GM19395 (cell line): ENCODE results near the gene DUSP1.
"Not testable (repeated sequence)": the region's sequence is repeated elsewhere in the genome, so short reads cannot be mapped to it uniquely, and the experiment has no call there.

Experiments used
- ATAC-seq: cut with Tn5 transposase; IDR thresholded peaks from one replicate; pipeline ENCODE4 v1.9.1; 2021; ENCODE audit warnings: mild to moderate bottlenecking, moderate library complexity; ENCODE audit not compliant: unreplicated experiment

DUSP1 gene, protein sequence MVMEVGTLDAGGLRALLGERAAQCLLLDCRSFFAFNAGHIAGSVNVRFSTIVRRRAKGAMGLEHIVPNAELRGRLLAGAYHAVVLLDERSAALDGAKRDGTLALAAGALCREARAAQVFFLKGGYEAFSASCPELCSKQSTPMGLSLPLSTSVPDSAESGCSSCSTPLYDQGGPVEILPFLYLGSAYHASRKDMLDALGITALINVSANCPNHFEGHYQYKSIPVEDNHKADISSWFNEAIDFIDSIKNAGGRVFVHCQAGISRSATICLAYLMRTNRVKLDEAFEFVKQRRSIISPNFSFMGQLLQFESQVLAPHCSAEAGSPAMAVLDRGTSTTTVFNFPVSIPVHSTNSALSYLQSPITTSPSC

DNA sequence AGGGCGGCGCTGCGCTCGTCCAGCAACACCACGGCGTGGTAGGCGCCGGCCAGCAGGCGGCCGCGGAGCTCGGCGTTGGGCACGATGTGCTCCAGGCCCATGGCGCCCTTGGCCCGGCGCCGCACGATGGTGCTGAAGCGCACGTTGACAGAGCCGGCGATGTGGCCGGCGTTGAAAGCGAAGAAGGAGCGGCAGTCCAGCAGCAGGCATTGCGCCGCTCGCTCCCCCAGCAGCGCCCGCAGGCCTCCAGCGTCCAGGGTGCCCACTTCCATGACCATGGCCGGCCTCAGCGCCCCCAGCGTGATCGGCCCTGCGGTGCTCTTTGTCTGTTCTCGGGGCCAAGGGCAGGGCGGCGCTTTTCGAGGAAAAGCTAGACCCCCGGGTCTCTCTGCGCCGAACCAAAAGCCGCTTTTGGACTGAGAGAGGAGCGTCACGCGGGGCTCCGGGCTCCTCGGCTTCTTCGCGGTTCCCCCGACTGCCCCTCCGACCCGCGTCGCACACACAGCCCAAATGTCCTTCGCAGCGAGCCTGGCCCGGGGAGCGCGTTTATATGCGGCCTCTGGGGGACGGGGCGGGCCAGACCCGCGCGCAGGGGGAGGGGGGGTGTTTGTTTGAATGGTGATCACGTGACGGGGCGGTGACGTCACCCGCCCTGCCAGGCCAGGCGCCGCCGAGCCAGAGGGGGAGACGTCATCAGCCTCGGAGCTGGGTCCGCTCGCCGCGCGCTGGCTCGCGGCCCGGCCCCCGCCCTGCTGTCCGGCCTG lies at the start of gene DUSP1:
Gene DUSP1 (minus strand): TSS at position 521 of the 764 bp plus-strand sequence. CDS start 243 bp downstream, at position 278.
- peak; percentile 61 for ATAC-seq

DNA sequence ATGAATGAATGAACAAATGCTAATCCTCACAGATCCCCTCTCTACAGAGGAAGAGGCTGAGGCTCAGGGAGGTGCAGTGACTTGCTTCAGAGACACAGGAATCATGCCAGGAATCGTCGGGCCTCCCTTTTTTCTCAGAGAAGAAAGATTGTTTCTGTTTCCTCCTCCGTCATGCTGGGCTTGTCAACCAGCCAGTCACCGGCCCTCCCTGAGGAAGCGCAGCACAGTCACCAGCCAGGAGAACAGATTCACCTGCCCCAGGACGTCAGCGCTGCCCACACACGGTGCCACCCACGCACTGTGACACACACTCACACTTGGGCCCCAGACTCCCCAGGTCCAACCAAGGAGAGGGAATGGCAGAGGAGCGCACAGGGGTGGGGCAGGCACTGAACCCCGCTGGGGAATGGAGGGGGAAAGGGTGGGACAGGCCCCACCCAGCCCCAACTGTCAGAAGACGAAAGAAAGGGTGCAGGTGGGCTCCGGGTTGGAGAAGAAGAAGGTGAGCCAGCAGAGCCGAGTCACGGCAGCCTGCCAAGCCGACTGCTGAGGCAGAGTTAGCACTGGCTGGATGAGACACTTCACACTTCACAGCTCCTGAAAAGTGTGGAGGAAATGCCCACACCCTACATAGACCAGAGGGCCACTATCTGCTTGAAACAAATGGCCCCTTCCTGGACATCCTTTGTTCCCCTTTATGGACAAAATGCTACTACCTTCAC lies 49.2 kb upstream of the DUSP1 start:
- no peak for ATAC-seq

DNA sequence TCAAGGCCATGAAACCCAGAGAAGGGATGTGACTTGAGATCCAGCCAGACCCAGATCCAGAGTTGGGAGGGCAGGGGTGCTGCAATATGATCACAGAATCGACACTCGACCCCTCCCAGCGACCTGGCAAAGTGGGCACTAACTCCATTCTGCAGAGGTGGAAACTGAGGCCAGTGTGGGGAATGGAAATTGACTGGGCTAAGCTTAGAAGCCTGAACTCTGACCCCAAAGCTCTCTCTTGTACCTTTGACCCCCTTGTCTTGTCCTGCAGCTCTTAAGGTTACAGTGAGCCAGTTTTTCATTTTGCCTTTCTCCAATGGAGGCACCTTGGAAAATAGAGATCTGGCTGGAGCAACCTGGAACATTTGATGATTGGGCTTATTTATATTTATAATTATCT lies 48.6 kb upstream of the DUSP1 start:
- no peak for ATAC-seq

DNA sequence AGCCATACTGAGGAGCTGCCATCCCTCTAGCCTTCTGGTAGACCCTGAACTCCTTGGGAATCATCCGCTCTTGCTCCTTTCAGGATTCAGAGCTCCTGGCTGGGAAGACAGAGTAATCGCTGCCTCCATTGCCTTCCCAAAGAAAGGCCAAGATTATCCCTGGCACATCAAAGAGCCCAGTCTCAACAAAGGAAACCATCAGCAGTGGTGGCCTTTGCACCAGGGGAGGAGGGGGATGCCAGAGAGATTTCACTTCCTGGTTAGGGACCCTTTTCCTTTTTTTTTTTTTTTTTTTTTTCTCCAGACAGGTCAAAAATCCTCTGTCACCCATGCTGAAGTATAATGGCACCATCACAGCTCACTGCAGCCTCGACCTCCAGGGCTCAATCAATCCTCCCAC lies 47.1 kb upstream of the DUSP1 start:
- ATAC-seq = no peak

DNA sequence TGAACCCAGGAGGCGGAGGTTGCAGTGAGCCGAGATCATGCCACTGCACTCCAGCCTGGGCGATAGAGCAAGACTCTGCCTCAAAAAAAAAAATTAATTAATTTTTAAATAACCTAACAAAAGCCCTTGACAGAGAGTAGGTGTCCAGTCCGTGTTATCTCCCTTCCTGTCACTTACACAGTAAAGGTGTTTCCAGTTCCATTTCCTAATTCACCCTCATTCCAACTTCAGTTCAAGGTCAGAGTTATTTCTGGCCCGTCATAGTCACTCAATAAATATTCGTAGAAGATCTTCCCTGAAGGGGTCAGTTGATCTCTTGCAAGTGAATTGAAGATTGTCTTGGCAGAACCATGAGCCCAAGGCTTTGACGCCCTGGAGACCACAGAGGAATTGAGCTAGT lies 46.7 kb upstream of the DUSP1 start:
- ATAC-seq = no peak

DNA sequence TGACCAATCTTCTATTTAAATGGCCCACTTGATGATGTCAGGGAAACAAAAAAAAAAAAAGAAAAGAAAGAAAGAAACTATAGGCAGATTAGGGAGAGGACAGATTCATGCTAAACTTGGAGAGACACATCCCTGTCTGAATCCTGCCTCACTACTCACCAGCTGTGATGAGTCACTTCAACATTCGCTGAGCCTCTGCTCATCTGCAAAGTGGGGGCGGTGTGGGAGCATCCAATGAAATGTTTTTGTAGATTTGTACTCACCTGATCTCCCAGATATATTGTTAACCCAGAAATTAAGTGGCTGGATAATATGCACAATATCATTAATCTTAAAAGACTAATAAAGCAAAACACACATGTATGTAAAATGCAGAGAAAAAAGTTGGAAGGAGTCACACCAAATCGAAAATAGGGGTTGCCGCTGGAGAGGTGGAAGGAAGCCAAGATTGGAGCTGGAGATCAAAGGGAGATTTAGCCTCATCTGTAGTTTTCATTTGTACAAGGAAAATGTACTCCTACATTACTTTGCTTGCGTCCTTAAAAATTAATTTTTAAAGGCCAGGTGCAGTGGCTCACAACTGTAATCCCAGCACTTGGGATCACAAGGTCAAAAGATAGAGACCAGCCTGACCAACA lies 46.0 kb upstream of the DUSP1 start:
- ATAC-seq = no peak

DNA sequence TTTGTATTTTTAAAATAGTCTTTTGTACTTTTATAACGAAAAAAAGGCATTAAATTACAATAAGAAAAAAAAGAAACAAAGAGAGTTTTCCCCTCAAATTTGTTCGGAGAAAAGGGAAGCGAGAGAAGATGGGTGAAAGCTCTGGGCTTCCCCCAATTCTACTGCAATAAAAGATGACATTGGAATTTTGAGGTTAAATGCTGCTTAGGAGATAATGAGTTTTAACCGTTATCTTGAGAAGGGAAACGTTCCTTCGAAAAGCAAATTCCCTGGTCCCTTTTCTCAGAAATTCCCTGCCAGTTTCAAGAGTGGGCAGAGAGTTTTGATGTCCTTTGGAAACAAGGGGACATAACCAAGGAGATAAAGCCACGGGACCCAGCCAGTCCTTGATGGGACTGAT lies 44.6 kb upstream of the DUSP1 start:
- no peak for ATAC-seq

DNA sequence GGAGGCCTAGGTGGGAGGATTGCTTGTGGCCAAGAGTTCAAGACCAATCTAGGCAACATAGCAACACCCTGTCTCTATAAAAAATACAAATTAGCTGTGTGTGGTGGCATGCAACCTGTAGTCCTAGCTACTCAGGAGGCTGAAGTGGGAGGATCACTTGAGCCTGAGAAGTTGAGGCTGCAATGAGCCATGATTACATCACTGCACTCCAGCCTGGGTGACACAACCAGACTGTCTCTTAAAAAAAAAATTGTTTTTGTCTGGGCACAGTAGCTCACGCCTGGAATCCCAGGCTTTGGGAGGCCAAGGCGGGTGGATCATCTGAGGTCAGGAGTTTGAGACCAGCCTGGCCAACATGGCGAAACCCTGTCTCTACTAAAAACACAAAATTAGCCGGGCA lies 40.0 kb upstream of the DUSP1 start:
- ATAC-seq = not testable (repeated sequence)

DNA sequence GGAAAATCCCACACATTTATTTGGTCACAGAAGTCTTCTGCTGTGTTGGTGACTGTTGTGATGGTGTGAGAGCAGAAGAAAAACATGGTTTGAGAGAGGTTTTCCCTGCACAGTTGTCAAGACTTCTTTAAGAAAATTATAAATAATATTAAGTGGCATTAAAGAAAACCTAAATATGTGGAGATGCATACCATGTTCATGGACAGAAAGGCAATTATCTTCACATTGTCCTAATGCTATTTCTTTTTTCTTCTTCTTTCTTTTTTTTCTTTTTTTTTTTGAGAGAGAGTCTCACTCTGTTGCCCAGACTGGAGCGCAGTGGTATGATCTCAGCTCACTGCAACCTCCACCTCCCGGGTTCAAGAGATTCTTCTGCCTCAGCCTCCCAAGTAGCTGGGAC lies 38.8 kb upstream of the DUSP1 start:
- ATAC-seq = no peak

DNA sequence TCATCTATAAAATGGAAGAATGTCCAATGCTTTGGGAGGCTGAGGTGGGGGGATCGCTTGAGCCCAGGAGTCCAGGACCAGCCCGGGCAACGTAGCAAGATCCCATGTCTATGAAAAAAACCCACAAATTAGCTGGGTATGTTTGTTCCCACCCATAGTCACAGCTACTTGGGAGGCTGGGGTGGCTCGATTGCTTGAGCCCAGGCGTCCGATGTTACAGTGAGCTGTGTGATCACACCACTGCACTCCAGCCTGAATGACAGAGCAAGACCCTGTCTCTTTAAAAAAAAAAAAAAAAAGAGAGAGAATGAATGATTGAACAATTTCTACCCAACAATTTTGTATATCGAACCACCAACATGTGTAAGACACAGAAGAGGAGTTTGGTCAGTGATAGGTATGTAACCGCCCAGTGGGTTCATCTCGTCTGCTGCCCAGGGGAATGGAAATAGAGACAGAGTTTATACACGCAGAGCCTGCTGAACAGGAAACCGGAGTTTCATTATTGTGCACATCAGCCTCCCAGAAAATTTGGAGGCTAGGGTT lies 36.8 kb upstream of the DUSP1 start:
- ATAC-seq = no peak

DNA sequence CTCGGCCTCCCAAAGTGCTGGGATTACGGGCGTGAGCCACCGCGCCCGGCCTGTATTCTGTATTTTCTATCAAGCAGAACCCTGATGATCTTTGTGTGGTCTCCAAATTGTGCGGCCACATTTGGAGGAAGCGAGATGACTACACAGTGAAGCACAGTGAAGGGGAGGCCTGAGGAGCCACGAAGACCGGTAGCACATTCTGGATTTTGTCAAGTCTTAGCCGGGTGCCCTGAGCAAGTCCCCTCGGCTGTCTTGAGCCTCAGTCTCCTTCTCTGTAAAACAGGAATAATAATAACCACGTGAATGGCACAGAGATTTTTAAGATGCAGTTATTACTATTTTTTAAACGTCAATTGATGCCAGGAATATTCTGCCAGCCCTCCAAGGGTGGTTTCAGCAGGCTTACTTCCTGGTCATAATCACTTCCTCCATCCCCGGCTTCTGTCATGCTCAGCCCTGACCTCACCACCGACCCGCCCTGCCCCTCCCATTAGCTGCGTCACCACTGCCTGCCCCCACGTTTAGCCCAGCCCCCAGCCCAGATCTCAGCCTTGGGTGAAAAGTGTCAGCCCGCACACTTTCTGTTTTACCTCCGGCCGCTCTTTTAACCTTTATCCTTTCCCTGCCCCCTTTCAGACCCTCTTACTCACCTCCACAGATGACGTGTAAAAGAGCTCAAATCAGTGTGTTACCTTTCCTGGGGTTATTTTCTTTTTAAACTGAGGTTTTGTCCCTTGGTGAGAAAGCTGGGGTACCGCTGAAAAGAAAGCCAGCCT lies 36.1 kb upstream of the DUSP1 start:
- ATAC-seq = peak; percentile 95

DNA sequence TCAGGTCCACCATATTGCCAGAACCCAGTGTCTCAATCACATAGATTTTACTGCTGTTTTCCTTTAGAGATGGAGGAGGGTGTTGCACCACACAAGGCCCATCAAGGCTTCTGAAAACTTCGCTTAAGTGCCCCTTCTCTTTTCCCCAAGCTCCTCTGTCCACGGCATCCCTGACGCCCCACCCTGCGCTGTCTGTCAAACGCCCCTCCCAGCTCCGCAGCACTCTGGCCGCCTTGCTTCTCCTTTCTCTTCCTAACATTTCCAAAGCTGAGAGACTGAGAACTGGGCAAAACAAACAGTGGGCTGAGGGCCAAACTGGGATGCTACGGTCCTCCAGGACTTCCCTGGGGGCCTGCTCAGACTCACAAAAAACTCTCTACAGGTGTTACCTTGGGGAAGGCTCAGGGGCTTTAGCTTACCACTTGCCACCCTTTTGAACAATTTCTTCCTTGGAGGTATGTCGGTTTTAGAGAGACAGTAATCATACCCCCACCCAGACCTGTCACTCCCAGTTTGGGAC lies 34.8 kb upstream of the DUSP1 start:
- no peak for ATAC-seq

DNA sequence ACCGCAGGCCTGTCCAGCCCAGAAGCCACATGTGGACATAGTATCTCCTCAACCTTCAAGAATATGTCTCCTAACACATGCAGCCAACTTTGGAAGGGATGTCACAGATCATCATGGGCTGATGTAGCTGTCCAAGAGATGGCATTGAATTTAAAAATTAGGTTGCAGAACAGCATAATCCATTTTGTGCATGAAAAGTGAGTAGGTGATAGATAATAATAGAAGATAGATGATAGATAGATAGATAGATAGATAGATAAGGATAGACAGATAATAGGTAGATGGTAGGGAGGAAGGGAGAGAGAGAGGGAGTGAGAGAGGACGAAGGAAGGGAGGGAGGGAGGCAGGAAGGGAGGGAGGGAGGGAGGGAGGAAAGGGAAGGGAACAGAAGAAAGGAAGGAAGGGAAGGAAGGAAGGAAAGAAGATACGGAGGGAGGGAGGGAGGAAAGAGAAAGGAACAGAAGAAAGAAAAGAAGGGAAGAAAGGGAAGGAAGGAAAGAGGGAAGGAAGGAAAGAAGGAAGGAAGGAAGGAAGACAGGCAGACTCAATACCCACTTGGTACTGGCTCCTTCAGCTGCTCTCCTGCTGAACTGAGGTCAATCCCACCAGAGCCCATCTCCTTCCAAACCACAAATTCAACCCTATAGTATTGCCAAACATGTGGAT lies 34.2 kb upstream of the DUSP1 start:
- no peak for ATAC-seq

DNA sequence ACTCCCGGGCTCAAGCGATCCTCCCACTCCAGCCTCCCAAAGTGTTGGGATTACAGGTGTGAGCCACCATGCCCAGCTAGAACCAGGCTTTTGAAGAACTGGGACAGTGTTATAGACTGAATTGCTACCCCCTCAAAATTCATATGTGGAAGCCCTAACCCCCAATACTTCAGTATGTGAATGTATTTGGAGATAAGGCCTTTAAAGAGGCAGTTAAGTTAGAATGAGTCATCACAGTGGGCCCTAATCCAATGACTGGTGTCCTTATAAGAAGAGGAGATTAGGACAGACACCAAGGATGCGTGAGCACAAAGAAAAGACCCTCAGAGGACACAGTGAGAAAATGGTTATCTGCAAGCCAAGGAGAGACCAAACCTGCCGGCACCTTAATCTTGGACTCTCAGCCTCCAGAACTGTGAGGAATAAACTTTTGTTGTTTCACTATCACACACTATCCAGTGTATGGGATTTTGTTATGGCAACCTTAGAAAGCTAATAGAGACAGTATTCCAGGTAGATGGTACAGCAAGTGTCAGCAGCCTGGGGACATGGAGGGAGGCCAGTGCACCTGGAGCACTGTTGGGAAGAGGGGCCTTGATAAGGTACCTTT lies 31.7 kb upstream of the DUSP1 start:
- ATAC-seq = no peak

DNA sequence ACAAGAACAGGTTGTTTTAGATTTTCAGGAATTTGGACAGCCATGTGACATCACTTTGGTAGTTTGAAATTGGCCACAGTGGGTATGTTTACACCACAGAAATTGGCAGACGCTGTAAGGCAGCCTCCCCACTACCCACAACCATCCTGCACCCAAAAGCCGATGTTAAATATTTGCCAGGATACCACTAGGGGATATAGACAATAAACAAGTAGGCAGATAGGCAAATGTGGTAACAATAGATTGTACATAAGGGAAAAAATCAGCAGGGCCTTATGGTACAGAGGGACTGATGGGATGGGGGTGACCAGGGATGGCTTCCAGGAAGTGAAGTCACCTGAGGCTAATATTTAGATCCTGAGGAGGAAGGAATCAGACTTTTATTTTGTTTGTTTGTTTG lies 31.1 kb upstream of the DUSP1 start:
- ATAC-seq = no peak

DNA sequence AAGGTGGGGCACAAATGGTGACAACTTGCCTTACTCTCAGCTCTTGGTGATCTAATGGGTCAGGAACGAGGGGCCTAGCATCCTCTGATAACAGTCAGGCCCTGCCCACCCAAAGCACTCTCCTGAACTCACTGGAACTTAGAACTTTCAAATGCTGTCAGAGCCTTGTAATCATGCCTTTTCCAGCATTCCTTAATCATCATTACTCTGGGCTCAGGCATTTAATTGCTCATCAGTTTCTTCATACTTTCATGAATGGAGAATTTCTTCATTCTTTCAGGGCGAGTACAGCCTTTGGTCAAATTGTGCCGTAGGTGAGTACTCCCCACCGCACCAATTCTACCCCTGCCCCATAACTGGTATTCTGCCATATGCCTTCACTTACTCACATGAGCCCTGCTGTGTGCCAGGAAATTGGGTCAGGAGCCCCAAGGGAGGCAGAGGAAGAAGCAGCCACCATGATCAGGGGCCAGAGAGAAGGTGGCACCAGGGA lies 30.2 kb upstream of the DUSP1 start:
- no peak for ATAC-seq

DNA sequence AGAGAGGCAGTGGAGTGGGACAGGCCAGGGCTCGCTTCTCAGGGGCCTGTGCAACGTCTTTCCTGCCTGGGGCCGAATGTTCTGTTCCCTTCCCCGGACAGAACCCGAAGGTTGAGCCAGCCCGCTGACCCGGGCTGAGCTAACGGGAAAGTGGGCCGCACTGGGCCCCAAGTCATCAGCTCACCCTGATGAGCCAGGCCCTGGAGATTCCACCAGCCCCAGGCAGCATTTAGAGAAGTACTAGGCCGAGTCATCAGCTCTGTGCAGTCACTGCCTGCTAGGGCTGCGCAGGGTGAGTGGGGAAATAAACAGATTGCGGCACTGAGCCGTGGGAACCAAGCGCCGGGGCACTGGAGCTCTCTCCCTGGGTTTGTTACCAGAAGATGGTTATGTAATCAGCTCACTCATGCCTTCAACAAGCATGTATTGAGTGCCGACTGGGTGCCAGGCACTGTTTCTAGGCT lies 29.1 kb upstream of the DUSP1 start:
- ATAC-seq = no peak

DNA sequence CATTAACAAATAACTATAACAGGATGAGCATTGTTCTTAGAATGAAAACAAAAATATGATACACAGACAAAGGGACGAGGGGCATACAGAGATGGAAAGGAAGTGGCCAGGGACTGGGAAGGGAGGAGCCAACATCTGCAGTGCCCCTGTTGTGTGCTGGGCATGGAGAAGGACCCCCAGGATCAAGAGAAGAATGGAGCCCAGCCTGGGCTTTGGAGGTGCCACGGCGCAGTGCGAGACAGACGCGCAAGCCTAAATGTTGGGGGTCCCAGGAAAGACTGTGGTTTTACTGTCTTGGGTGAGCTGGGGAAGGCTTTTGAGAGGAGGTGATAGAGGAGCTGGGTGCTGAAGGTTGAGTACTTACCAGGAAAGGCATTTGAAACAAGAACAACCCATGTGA lies 28.4 kb upstream of the DUSP1 start:
- ATAC-seq = no peak
